IMR-90 (cell line): Measurements from ENCODE around the gene GSN. TPM values are rescaled to one million over a fixed set of nuclear protein-coding genes. Genes with fewer than 3 reads are reported as not detected.

Experiments
- ATAC-seq: fragments of 200-7000 bp; cut with Tn5 transposase; 2 replicates; pipeline ENCODE4 v1.9.1; 2020; ENCODE audit warnings: low read depth, mild to moderate bottlenecking, moderate library complexity
- BruUV-seq: library from RNA; stranded (reverse); fragments of 400-500 nt; replicated peaks from 2 replicates; lab custom pipeline; 2021; lab: Mats Ljungman, UMichigan
- CTCF ChIA-PET: fragments of 300-600 bp; formaldehyde crosslinking; extraction: SDS; loops from one replicate; lab custom pipeline; 2021; ENCODE audit warnings: antibody characterized with exemption; lab: Yijun Ruan, JAX
- POLR2A ChIA-PET: fragments of 300-600 bp; sonication (Branson Sonifier 250); formaldehyde crosslinking; loops from one replicate; lab custom pipeline; 2022; ENCODE audit warnings: antibody characterized with exemption; ENCODE audit not compliant: unreplicated experiment; lab: Charles Lee
- DNase-seq: peaks from one replicate; pipeline ENCODE4 v3.0.0; 2013
- H2AFZ ChIP-seq: replicated peaks from 2 replicates; pipeline ENCODE3; 2013; ENCODE audit warnings: low read length, mild to moderate bottlenecking; ENCODE audit not compliant: poor library complexity
- H2AK5ac ChIP-seq: 2 replicates; pipeline ENCODE4 v1.6.1; 2013; ENCODE audit warnings: low read depth, low read length, inconsistent platforms
- H2AK9ac ChIP-seq: replicated peaks from 2 replicates; pipeline ENCODE3; 2013; ENCODE audit warnings: mild to moderate bottlenecking, low read depth, low read length, moderate library complexity; ENCODE audit not compliant: poor library complexity
- H2BK120ac ChIP-seq: 2 replicates; pipeline ENCODE4 v1.6.1; 2013; ENCODE audit warnings: low read depth, low read length, inconsistent platforms
- H2BK15ac ChIP-seq: 3 replicates; pipeline ENCODE4 v1.6.1; 2013; ENCODE audit warnings: low read depth, low read length, inconsistent platforms
- H2BK20ac ChIP-seq: 2 replicates; pipeline ENCODE4 v1.6.1; 2013; ENCODE audit warnings: low read depth, mild to moderate bottlenecking, inconsistent platforms, low read length, moderate library complexity
- H2BK5ac ChIP-seq: 2 replicates; pipeline ENCODE4 v1.6.1; 2013; ENCODE audit warnings: mild to moderate bottlenecking, low read depth, low read length, inconsistent platforms; ENCODE audit not compliant: poor library complexity, severe bottlenecking
- H3K14ac ChIP-seq: replicated peaks from 2 replicates; pipeline ENCODE4 v1.6.1; 2013; ENCODE audit warnings: low read depth, low read length, inconsistent platforms
- H3K18ac ChIP-seq: 2 replicates; pipeline ENCODE4 v1.6.1; 2013; ENCODE audit warnings: low read depth, low read length, control low read depth
- H3K23ac ChIP-seq: 2 replicates; pipeline ENCODE4 v1.6.1; 2013; ENCODE audit warnings: low read depth, low read length, inconsistent platforms
- H3K27ac ChIP-seq: 2 replicates; pipeline ENCODE4 v1.5.1; 2013; ENCODE audit warnings: mild to moderate bottlenecking, control low read depth, low read length; ENCODE audit not compliant: insufficient read depth
- H3K27me3 ChIP-seq: 2 replicates; pipeline ENCODE4 v1.6.1; 2013; ENCODE audit warnings: low read length; ENCODE audit not compliant: control insufficient read depth, insufficient read depth
- H3K36me3 ChIP-seq: 2 replicates; pipeline ENCODE4 v1.6.1; 2013; ENCODE audit warnings: low read length, mixed read lengths; ENCODE audit not compliant: control insufficient read depth, insufficient read depth
- H3K4ac ChIP-seq: 2 replicates; pipeline ENCODE4 v1.6.1; 2013; ENCODE audit warnings: low read depth, low read length, inconsistent platforms
- H3K4me1 ChIP-seq: 2 replicates; pipeline ENCODE4 v1.6.1; 2013; ENCODE audit warnings: low read length, mixed read lengths; ENCODE audit not compliant: control insufficient read depth, insufficient read depth
- H3K4me2 ChIP-seq: 2 replicates; pipeline ENCODE4 v1.6.1; 2013; ENCODE audit warnings: low read depth, mild to moderate bottlenecking, control low read depth, low read length, moderate library complexity
- H3K4me3 ChIP-seq: 2 replicates; pipeline ENCODE4 v1.5.1; 2013; ENCODE audit warnings: low read depth, mild to moderate bottlenecking, control low read depth, low read length, moderate library complexity; ENCODE audit not compliant: insufficient read depth
- H3K56ac ChIP-seq: 2 replicates; pipeline ENCODE4 v1.6.1; 2013; ENCODE audit warnings: low read length, inconsistent platforms; ENCODE audit not compliant: insufficient read depth; ENCODE audit errors: extremely low read depth
- H3K79me1 ChIP-seq, 2 experiments: 2 replicates each; pipeline ENCODE4 v1.6.1; 2013; ENCODE audit warnings: low read length in 2 of 2, inconsistent platforms in 1 of 2, low read depth in 1 of 2
- H3K9ac ChIP-seq: 2 replicates; pipeline ENCODE4 v1.6.1; 2013; ENCODE audit warnings: low read depth, low read length, control low read depth
- H3K9me1 ChIP-seq: 2 replicates; pipeline ENCODE4 v1.6.1; 2013; ENCODE audit warnings: low read length, inconsistent platforms; ENCODE audit not compliant: insufficient read depth
- H3K9me3 ChIP-seq: 2 replicates; pipeline ENCODE4 v1.6.1; 2013; ENCODE audit warnings: low read length; ENCODE audit not compliant: control insufficient read depth, insufficient read depth
- H4K20me1 ChIP-seq: 2 replicates; pipeline ENCODE4 v1.6.1; 2013; ENCODE audit warnings: low read length, inconsistent platforms; ENCODE audit not compliant: insufficient read depth
- H4K5ac ChIP-seq: 2 replicates; pipeline ENCODE4 v1.6.1; 2013; ENCODE audit warnings: mild to moderate bottlenecking, low read depth, low read length, control low read depth
- H4K8ac ChIP-seq, 2 experiments: 2 replicates each; pipeline ENCODE4 v1.6.1; 2013; ENCODE audit warnings: low read depth in 2 of 2, low read length in 2 of 2, control low read depth in 1 of 2, inconsistent platforms in 1 of 2
- H4K91ac ChIP-seq: 2 replicates; pipeline ENCODE4 v1.6.1; 2013; ENCODE audit warnings: low read depth, low read length, inconsistent platforms; ENCODE audit not compliant: insufficient read depth
- BHLHE40 ChIP-seq: fragments of 150-350 bp; IDR thresholded peaks from 2 replicates; pipeline ENCODE4 v1.6.1; 2016; ENCODE audit warnings: mild to moderate bottlenecking, low read depth, low read length
- CEBPB ChIP-seq: IDR thresholded peaks from 2 replicates; pipeline ENCODE4 v1.6.1; 2012; ENCODE audit warnings: low read depth, low read length, improper control_type of control experiment
- CHD1 ChIP-seq: IDR thresholded peaks from 2 replicates; pipeline ENCODE4 v1.6.1; 2012; ENCODE audit warnings: low read depth, low read length, improper control_type of control experiment
- FOS ChIP-seq: fragments of 150-350 bp; IDR thresholded peaks from 2 replicates; pipeline ENCODE4 v1.6.1; 2016; ENCODE audit warnings: low read depth, low read length
- MAFK ChIP-seq: IDR thresholded peaks from 2 replicates; pipeline ENCODE4 v1.6.1; 2012; ENCODE audit warnings: low read depth, low read length, improper control_type of control experiment
- MAZ ChIP-seq: IDR thresholded peaks from 2 replicates; pipeline ENCODE4 v1.6.1; 2012; ENCODE audit warnings: low read depth, mild to moderate bottlenecking, low read length, improper control_type of control experiment, moderate library complexity, borderline replicate concordance
- MXI1 ChIP-seq: IDR thresholded peaks from 2 replicates; pipeline ENCODE4 v1.6.1; 2012; ENCODE audit warnings: low read depth, mild to moderate bottlenecking, low read length, moderate library complexity, borderline replicate concordance
- NFE2L2 ChIP-seq: fragments of 150-350 bp; IDR thresholded peaks from 2 replicates; pipeline ENCODE4 v1.6.1; 2016; ENCODE audit warnings: low read depth, mild to moderate bottlenecking, low read length
- POLR2A ChIP-seq: IDR thresholded peaks from 2 replicates; pipeline ENCODE4 v1.6.1; 2012; ENCODE audit warnings: mild to moderate bottlenecking, low read depth, low read length
- RAD21 ChIP-seq: IDR thresholded peaks from 2 replicates; pipeline ENCODE4 v1.6.1; 2012; ENCODE audit warnings: low read length, improper control_type of control experiment
- RFX5 ChIP-seq: IDR thresholded peaks from 2 replicates; pipeline ENCODE4 v1.8.0; 2012; ENCODE audit warnings: low read depth, mild to moderate bottlenecking, low read length, moderate library complexity
- SMC3 ChIP-seq: fragments of 150-350 bp; IDR thresholded peaks from 2 replicates; pipeline ENCODE4 v1.6.1; 2016; ENCODE audit warnings: low read depth, mild to moderate bottlenecking, antibody characterized with exemption, low read length, moderate library complexity
- WGBS, 2 experiments: methylation state at CpG; one replicate each; pipeline versions ENCODE4 v1.1.5 to v1.1.7; 2013; ENCODE audit warnings: missing lambda C conversion rate in 2 of 2; ENCODE audit not compliant: insufficient read length in 1 of 2; ENCODE audit errors: extremely low coverage in 2 of 2; 5-methylcytosine and 5-hydroxymethylcytosine counted together
- dilution Hi-C: fragments of 300-500 bp; cut with HindIII; formaldehyde crosslinking; loops from one replicate; pipeline ENCODE4 v1.14.3; 2018; ENCODE audit warnings: low sequenced_read_pairs; ENCODE audit not compliant: unreplicated experiment
- in situ Hi-C: fragments of 300-500 bp; cut with MboI; formaldehyde crosslinking; loops from 3 replicates; pipeline ENCODE4 v1.14.3; 2019; ENCODE audit warnings: low sequenced_read_pairs, inconsistent platforms, mixed read lengths
- intact Hi-C: fragments of 100-400 bp; cut with micrococcal nuclease; formaldehyde crosslinking; loops from 2 replicates; pipeline ENCODE4 v1.10.0; 2022
- polyA plus RNA-seq, 3 experiments: library from polyadenylated mRNA; depleted of rRNA; stranded (reverse); fragments of >200 nt; gene quantifications; 2 replicates each; pipeline ENCODE4 v1.2.3, GENCODE V29; 2012; ENCODE audit warnings: low replicate concordance in 1 of 3
- total RNA-seq: library from RNA; depleted of rRNA; stranded (reverse); fragments of >200 nt; gene quantifications from 2 replicates; pipeline ENCODE4 v1.2.3, GENCODE V29; 2012
- TF ChIP-seq, protein P1 (sequence below): fragments of 150-350 bp; IDR thresholded peaks from 2 replicates; pipeline ENCODE4 v1.6.1; 2016; ENCODE audit warnings: low read depth, mild to moderate bottlenecking, low read length, moderate library complexity, borderline replicate concordance
- TF ChIP-seq, protein P2 (sequence below): conservative IDR thresholded peaks from 2 replicates; pipeline ENCODE4 v1.5.1; 2012; ENCODE audit warnings: mild to moderate bottlenecking, low read depth, low read length, improper control_type of control experiment
- TF ChIP-seq, protein P3 (sequence below): fragments of 150-350 bp; IDR thresholded peaks from 2 replicates; pipeline ENCODE4 v1.6.1; 2017; ENCODE audit warnings: mild to moderate bottlenecking, antibody characterized with exemption, low read length, low read depth

Gene GSN
- total and polyA plus RNA-seq, 2 of the 4 experiments (the other 2 are of a cell fraction), result 495 to 547 TPM

DNA sequence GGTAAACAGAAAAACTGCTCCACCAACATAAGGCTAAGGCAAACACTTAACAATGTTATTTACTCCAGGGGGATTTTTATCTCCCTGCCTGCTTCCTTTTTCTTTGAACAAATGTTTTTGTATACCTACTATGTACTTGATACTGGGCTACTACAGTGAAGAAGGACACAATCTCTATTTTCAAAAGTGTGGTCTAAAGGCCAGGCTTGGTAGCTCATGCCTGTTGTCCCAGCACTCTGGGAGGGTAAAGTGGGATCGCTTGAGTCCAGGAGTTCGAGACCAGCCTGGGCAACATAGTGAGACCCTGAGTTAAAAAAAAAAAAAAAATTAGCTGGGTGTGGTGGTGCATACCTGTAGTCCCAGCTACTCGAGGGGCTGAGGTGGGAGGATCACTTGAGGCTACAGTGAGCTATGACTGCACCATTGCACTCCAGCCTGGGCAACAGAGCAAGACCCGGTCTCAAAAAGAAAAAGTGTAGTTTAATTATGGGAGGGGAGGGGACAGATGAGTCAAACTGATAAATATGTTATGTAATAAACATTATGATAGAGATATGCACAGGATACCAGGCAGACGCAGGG is 98.7 kb downstream of the GSN start:
- dilution Hi-C loops, result no loop called here
- peak overlapping the region; percentile 39; the same call in 1 of the 2 replicates for H3K18ac ChIP-seq
- H3K27me3 ChIP-seq, result no peaks in the 10 kb centered on the region
- DNase-seq (no peak), ATAC-seq (no peak)
- 0 out of 4 replicates have a peak overlapping the region, but pooled peaks of 1 of the 2 experiments have one; percentile 20 for H4K8ac ChIP-seq
- H3K9me1 ChIP-seq, result peaks cover 7% of the 10 kb centered on the region; the same call in 1 of the 2 replicates
- peak overlapping the region; percentile 7; the same call in 1 of the 2 replicates for H3K4me3 ChIP-seq
- peak overlapping the region; percentile 53; the same call in 1 of the 2 replicates for H3K4ac ChIP-seq
- H3K79me1 ChIP-seq, result peaks cover 6 to 51% of the 10 kb centered on the region in 2 experiments; a peak in 2 of 4 replicates
- no peak overlapping the region; the same call in 1 of the 2 replicates for H4K5ac ChIP-seq
- no peak overlapping the region; the same call in 2 of the 3 replicates for H2BK15ac ChIP-seq
- H4K91ac ChIP-seq, result no peak overlapping the region
- H2BK120ac ChIP-seq, result no peak overlapping the region
- H2BK5ac ChIP-seq, result peak overlapping the region; percentile 47
- no peak overlapping the region for H3K56ac ChIP-seq
- H2AFZ ChIP-seq, result no peak overlapping the region
- no peak overlapping the region for H3K9ac ChIP-seq
- H3K4me2 ChIP-seq, result peak overlapping the region; percentile 55
- peaks cover 4% of the 10 kb centered on the region; the same call in 1 of the 2 replicates for H3K36me3 ChIP-seq
- H2AK9ac ChIP-seq, result no peak overlapping the region
- in situ Hi-C loops, result no loop called here
- no peak overlapping the region for H3K23ac ChIP-seq
- H2BK20ac ChIP-seq, result no peak overlapping the region
- H2AK5ac ChIP-seq, result peak overlapping the region; percentile 60; the same call in 1 of the 2 replicates
- no TSS peak for BruUV-seq
- H3K9me3 ChIP-seq, result no peaks in the 10 kb centered on the region
- whole genome bisulfite sequencing, 2 experiments, result 100% methylated on average over 1 of the region's 5 CpGs; no CpG with 5 or more reads in 1 of the 2 experiments
- H3K27ac ChIP-seq, result peak overlapping the region; percentile 58; the same call in 1 of the 2 replicates
- ChIA-PET POLR2A (no interaction called here), CTCF (interaction anchor here (0.6 kb wide), 1 partner anchor 51 kb away, joined by 3 read pairs; no protein-coding TSS in a partner anchor)
- peaks cover 16% of the 10 kb centered on the region for H3K4me1 ChIP-seq
- peaks cover 5% of the 10 kb centered on the region; the same call in 1 of the 2 replicates for H4K20me1 ChIP-seq
- H3K14ac ChIP-seq, result no peak overlapping the region
- intact Hi-C loops, result no loop called here
- TF ChIP-seq RAD21 (no peak), RFX5 (no peak), MAZ (no peak), SMC3 (no peak), MAFK (no peak), MXI1 (no peak), CEBPB (no peak), NFE2L2 (no peak), BHLHE40 (no peak), POLR2A (no peak), CHD1 (no peak), FOS (no peak)
- TF ChIP-seq, protein P1, sequence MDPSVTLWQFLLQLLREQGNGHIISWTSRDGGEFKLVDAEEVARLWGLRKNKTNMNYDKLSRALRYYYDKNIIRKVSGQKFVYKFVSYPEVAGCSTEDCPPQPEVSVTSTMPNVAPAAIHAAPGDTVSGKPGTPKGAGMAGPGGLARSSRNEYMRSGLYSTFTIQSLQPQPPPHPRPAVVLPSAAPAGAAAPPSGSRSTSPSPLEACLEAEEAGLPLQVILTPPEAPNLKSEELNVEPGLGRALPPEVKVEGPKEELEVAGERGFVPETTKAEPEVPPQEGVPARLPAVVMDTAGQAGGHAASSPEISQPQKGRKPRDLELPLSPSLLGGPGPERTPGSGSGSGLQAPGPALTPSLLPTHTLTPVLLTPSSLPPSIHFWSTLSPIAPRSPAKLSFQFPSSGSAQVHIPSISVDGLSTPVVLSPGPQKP, result no peak
- TF ChIP-seq, protein P2, sequence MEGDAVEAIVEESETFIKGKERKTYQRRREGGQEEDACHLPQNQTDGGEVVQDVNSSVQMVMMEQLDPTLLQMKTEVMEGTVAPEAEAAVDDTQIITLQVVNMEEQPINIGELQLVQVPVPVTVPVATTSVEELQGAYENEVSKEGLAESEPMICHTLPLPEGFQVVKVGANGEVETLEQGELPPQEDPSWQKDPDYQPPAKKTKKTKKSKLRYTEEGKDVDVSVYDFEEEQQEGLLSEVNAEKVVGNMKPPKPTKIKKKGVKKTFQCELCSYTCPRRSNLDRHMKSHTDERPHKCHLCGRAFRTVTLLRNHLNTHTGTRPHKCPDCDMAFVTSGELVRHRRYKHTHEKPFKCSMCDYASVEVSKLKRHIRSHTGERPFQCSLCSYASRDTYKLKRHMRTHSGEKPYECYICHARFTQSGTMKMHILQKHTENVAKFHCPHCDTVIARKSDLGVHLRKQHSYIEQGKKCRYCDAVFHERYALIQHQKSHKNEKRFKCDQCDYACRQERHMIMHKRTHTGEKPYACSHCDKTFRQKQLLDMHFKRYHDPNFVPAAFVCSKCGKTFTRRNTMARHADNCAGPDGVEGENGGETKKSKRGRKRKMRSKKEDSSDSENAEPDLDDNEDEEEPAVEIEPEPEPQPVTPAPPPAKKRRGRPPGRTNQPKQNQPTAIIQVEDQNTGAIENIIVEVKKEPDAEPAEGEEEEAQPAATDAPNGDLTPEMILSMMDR, result no peak
- TF ChIP-seq, protein P3, sequence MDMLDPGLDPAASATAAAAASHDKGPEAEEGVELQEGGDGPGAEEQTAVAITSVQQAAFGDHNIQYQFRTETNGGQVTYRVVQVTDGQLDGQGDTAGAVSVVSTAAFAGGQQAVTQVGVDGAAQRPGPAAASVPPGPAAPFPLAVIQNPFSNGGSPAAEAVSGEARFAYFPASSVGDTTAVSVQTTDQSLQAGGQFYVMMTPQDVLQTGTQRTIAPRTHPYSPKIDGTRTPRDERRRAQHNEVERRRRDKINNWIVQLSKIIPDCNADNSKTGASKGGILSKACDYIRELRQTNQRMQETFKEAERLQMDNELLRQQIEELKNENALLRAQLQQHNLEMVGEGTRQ, result no peak
